ENCODE measurements around the gene CELF5.

Gene CELF5

DNA sequence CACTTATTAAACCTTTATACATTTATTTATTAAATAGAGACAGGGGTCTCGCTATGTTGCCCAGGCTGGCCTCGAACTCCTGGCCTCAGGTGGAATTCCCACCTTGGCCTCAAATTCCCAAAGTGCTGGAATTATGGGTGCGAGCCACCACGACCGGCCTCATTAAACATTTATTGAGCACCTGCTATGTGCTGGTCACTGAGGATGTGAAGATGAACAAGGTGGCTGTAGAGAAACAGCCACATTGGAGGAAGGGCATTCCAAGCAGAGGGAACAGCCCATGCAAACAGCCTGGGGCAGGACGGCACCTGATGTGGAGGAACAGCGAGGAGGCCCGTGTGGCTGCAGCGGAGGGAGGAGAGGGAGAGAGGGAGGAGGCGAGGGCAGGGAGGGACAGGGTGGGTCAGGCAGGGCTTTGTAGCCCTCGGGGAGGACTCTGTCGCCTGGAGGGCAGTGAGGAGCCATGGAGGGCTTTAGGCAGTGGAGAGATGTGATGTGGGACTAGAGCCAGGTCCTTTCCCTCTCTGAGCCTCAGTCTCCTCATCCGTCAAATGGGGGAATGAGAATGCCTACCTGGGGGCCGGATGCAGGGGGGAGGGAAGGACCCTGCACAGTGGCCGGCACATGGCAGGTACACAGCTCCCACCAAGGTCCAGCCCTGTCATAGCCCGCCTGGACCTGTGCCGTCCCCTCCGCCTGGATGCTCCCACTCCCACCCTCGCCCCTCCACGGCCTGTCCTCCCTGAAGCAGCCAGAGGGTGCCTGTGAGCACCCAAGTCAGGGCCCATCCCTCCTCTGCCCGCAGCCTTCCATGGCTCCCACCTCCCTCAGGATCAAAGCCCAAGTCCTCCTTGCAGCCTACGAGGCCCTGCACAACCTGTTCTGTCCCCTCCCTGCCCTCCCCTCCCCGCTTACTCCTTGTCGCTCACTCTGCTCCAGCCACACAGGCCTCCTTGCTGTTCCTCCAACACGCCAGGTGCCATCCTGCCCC lies 120.4 kb downstream of the CELF5 start:
- DNase-seq (ENCODE audit: low spot score) = no peak

- DNase-seq (ENCODE audit: low spot score) = no peak
Observed at GRCh38 chr19:3345850-3346460, 121.5 kb downstream of the CELF5 start.
